Heart left ventricle (tissue), 13 donors: Measurements from ENCODE around the gene GRIN2D.

ENCODE experiments used
- CTCF ChIP-seq, 12 donors: fragments of 200-600 bp; sonication (generic) in 4 of 12; IDR thresholded peaks; one replicate each; pipeline versions ENCODE4 v1.5.0 to v1.8.0; 2018 to 2022; ENCODE audit warnings: antibody characterized with exemption in 12 of 12, mild to moderate bottlenecking in 5 of 12
- POLR2A ChIP-seq, 2 donors: fragments of 450-650 bp; IDR thresholded peaks; one replicate each; pipeline ENCODE4 v1.6.1; 2017; ENCODE audit warnings: antibody characterized with exemption in 2 of 2, mild to moderate bottlenecking in 2 of 2, moderate library complexity in 2 of 2
- donor health status: ischemic (EF 13 %, LVEDD 7.1; RV severe dilation, severe dysfunction).
- donor health status: DM: no; HTN: yes; CAD: no.
- donor health status: DM: no; HTN: no; CAD: no.
- donor health status: ischemic (EF 25% LVEDD 6.9; RV normal size, moderate dysfunction).
- donor health status: ischemic (EF 25% LVEDD 5.7; RV mildly dilated, moderate dysfunction).
- donor health status: ischemic (EF 35%, LVEDD 5.7; RV mildly dilated, moderate dysfunction).
- donor health status: nonischemic (EF 11% LVEDD 7.7; RV severe dilation, severe dysfunction).
- donor health status: DM: yes; HTN: yes; CAD: no.
- donor health status: PGD.
- donor health status: ischemic (EF 29% LVEDD 5.4; RV normal size, mild dysfunction).
- donor health status: nonischemic (EF 23%, LVEDD 6.1; RV moderate dilation, normal function).

DNA sequence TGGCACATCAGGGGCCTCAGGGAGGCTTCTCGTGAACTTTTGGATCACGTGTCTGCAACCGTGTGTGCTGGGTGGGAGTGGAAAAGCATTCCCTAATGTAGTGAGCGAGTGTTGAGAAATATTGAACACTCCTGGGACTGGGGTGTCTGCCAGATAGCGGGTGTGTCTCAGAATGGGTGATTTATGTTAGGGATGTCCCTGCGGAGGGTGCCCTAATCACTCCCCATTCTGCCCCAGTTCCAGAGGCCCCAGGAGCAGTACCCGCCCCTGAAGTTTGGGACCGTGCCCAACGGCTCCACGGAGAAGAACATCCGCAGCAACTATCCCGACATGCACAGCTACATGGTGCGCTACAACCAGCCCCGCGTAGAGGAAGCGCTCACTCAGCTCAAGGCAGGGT lies 28.1 kb downstream of the GRIN2D start:
- TF ChIP-seq CTCF (IDR thresholded peaks at IDR 0.05) (no peak), POLR2A (IDR thresholded peaks at IDR 0.05) (no peak)
